ENCODE measurements around the gene FSIP1.

Gene FSIP1

GRCh38 chr15:39573844-39574243, 208.8 kb downstream of the FSIP1 start:
- no peak overlapping the region for H3K4me3 ChIP-seq (ENCODE audit: insufficient read depth, low read depth, low read length, poor library complexity, severe bottlenecking)
- no peaks in the 10 kb centered on the region for H3K4me1 ChIP-seq (ENCODE audit: control insufficient read depth, insufficient read depth, low read length, poor library complexity, severe bottlenecking)
- DNase-seq: no peak
- H3K36me3 ChIP-seq (ENCODE audit: control insufficient read depth, insufficient read depth, low read length): no peaks in the 10 kb centered on the region
- no peak overlapping the region for H3K27ac ChIP-seq (ENCODE audit: insufficient read depth, low read length, poor library complexity, severe bottlenecking)
- no peaks in the 10 kb centered on the region for H3K9me3 ChIP-seq (ENCODE audit: control insufficient read depth, low read length)
- H3K27me3 ChIP-seq (replicated peaks; ENCODE audit: control insufficient read depth, insufficient read depth, low read length, poor library complexity, severe bottlenecking): no peaks in the 10 kb centered on the region

GRCh38 chr15:39573287-39573686, 209.4 kb downstream of the FSIP1 start:
- DNase-seq: no peak
- no peaks in the 10 kb centered on the region for H3K36me3 ChIP-seq (ENCODE audit: control insufficient read depth, insufficient read depth, low read length)
- no peaks in the 10 kb centered on the region for H3K4me1 ChIP-seq (ENCODE audit: control insufficient read depth, insufficient read depth, low read length, poor library complexity, severe bottlenecking)
- H3K4me3 ChIP-seq (ENCODE audit: insufficient read depth, low read depth, low read length, poor library complexity, severe bottlenecking): no peak overlapping the region
- no peaks in the 10 kb centered on the region for H3K9me3 ChIP-seq (ENCODE audit: control insufficient read depth, low read length)
- no peaks in the 10 kb centered on the region for H3K27me3 ChIP-seq (replicated peaks; ENCODE audit: control insufficient read depth, insufficient read depth, low read length, poor library complexity, severe bottlenecking)
- no peak overlapping the region for H3K27ac ChIP-seq (ENCODE audit: insufficient read depth, low read length, poor library complexity, severe bottlenecking)

- Histone ChIP-seq H3K27ac (ENCODE audit: insufficient read depth, low read length, poor library complexity, severe bottlenecking) (no peak overlapping the region), H3K4me1 (ENCODE audit: control insufficient read depth, insufficient read depth, low read length, poor library complexity, severe bottlenecking) (no peaks in the 10 kb centered on the region), H3K36me3 (ENCODE audit: control insufficient read depth, insufficient read depth, low read length) (no peaks in the 10 kb centered on the region), H3K27me3 (replicated peaks; ENCODE audit: control insufficient read depth, insufficient read depth, low read length, poor library complexity, severe bottlenecking) (peaks cover 4% of the 10 kb centered on the region), H3K9me3 (ENCODE audit: control insufficient read depth, low read length) (no peaks in the 10 kb centered on the region), H3K4me3 (ENCODE audit: insufficient read depth, low read depth, low read length, poor library complexity, severe bottlenecking) (no peak overlapping the region)
- no peak for DNase-seq
Measured at GRCh38 chr15:39565851-39566250, 216.8 kb downstream of the FSIP1 start.

DNA sequence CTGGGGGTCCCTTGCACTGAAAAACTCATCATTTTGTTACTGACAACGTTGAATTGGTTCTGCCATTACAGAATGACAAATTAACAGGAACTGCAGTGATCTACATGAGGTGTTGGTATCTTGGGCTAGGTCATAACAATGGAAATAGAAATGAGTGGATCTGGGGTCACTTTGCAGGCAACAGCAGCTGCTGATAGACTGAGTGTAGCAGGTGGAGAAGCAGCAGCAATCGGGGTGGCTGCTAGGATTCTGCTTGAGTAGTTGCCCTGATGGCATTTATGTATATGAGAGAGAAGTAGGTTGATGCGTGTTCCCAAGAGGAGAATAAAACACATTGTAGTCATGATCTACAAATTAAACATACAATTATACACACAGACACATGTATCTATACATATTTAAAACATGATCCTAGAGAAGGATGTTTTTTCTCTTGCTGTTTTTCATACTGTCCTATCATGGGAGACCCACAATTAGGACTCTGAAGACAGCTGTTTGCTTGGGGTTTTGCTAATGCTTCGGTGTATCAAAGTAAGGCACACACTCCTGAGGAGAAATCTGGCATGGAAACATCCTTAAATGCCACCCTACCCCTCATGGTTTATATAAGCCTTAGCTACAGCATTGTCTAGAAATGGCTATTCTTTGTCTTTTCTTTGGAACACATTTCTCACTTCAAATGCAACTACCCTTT, 217.5 kb downstream of the FSIP1 start:
- H3K27ac ChIP-seq (ENCODE audit: insufficient read depth, low read length, poor library complexity, severe bottlenecking): no peak overlapping the region
- no peak for DNase-seq
- H3K27me3 ChIP-seq (replicated peaks; ENCODE audit: control insufficient read depth, insufficient read depth, low read length, poor library complexity, severe bottlenecking): peaks cover 4% of the 10 kb centered on the region
- no peaks in the 10 kb centered on the region for H3K36me3 ChIP-seq (ENCODE audit: control insufficient read depth, insufficient read depth, low read length)
- no peaks in the 10 kb centered on the region for H3K9me3 ChIP-seq (ENCODE audit: control insufficient read depth, low read length)
- no peaks in the 10 kb centered on the region for H3K4me1 ChIP-seq (ENCODE audit: control insufficient read depth, insufficient read depth, low read length, poor library complexity, severe bottlenecking)
- H3K4me3 ChIP-seq (ENCODE audit: insufficient read depth, low read depth, low read length, poor library complexity, severe bottlenecking): no peak overlapping the region

GRCh38 chr15:39558421-39558820, 224.2 kb downstream of the FSIP1 start:
- Histone ChIP-seq H3K4me1 (ENCODE audit: control insufficient read depth, insufficient read depth, low read length, poor library complexity, severe bottlenecking) (no peaks in the 10 kb centered on the region), H3K4me3 (ENCODE audit: insufficient read depth, low read depth, low read length, poor library complexity, severe bottlenecking) (no peak overlapping the region), H3K27ac (ENCODE audit: insufficient read depth, low read length, poor library complexity, severe bottlenecking) (no peak overlapping the region), H3K9me3 (ENCODE audit: control insufficient read depth, low read length) (no peaks in the 10 kb centered on the region), H3K36me3 (ENCODE audit: control insufficient read depth, insufficient read depth, low read length) (no peaks in the 10 kb centered on the region), H3K27me3 (replicated peaks; ENCODE audit: control insufficient read depth, insufficient read depth, low read length, poor library complexity, severe bottlenecking) (no peaks in the 10 kb centered on the region)
- no peak for DNase-seq

GRCh38 chr15:39556461-39556860, 226.2 kb downstream of the FSIP1 start:
- Histone ChIP-seq H3K36me3 (ENCODE audit: control insufficient read depth, insufficient read depth, low read length) (no peaks in the 10 kb centered on the region), H3K4me1 (ENCODE audit: control insufficient read depth, insufficient read depth, low read length, poor library complexity, severe bottlenecking) (no peaks in the 10 kb centered on the region), H3K27me3 (replicated peaks; ENCODE audit: control insufficient read depth, insufficient read depth, low read length, poor library complexity, severe bottlenecking) (no peaks in the 10 kb centered on the region), H3K9me3 (ENCODE audit: control insufficient read depth, low read length) (no peaks in the 10 kb centered on the region), H3K27ac (ENCODE audit: insufficient read depth, low read length, poor library complexity, severe bottlenecking) (no peak overlapping the region), H3K4me3 (ENCODE audit: insufficient read depth, low read depth, low read length, poor library complexity, severe bottlenecking) (no peak overlapping the region)
- DNase-seq: no peak

DNA sequence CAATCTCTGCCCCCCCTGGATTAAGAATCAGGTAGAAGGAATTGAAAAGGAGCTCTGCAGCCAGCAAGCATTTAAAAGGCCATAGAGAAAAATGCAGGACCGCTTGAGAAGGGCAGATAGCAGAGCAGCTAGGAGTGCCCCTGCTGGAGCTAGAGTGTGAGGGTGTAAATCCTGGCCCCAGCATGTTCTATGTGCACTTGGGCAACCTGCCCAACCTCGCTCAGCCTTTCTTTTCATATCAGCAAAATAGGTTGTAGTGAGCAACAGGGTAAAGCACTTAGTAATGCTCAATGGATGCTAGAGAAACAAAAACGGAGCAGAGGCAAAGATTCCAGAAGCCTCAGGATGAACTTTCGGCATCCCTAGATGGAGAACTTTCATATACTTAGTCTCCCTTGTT, 226.8 kb downstream of the FSIP1 start:
- no peak overlapping the region for H3K4me3 ChIP-seq (ENCODE audit: insufficient read depth, low read depth, low read length, poor library complexity, severe bottlenecking)
- DNase-seq: no peak
- no peaks in the 10 kb centered on the region for H3K9me3 ChIP-seq (ENCODE audit: control insufficient read depth, low read length)
- H3K27me3 ChIP-seq (replicated peaks; ENCODE audit: control insufficient read depth, insufficient read depth, low read length, poor library complexity, severe bottlenecking): no peaks in the 10 kb centered on the region
- H3K36me3 ChIP-seq (ENCODE audit: control insufficient read depth, insufficient read depth, low read length): no peaks in the 10 kb centered on the region
- no peaks in the 10 kb centered on the region for H3K4me1 ChIP-seq (ENCODE audit: control insufficient read depth, insufficient read depth, low read length, poor library complexity, severe bottlenecking)
- H3K27ac ChIP-seq (ENCODE audit: insufficient read depth, low read length, poor library complexity, severe bottlenecking): no peak overlapping the region

DNA sequence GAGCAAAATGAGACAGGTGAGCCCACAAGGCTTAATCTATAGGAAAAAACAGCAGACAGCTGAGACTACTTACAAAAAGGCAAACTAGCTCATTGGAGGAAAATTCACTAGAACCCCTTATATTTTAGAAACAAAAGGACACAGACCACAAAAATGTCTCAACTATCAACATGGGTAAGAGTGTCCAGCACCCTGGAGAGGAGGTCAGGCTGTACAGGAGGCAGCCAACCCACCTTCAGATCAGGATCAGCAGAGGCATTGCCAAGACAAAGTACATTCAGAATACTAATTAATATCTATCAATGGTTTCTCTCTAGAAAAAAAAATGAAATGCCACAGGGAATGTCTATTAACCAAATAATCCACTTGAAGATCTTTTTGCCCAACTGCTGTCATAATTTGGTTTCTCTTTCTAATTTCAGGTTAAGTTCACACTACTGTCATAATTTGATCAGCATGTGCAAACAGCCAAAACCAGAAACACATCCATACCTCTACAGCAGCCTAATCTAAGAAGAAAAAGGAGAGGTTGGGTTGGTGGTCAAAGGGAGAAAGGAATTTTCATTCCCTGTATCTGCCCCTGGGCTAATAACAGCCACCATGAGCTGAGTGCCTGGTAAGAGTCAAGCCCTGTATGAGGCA, 227.8 kb downstream of the FSIP1 start:
- no peak overlapping the region for H3K4me3 ChIP-seq (ENCODE audit: insufficient read depth, low read depth, low read length, poor library complexity, severe bottlenecking)
- no peaks in the 10 kb centered on the region for H3K9me3 ChIP-seq (ENCODE audit: control insufficient read depth, low read length)
- no peak for DNase-seq
- H3K27ac ChIP-seq (ENCODE audit: insufficient read depth, low read length, poor library complexity, severe bottlenecking): no peak overlapping the region
- H3K36me3 ChIP-seq (ENCODE audit: control insufficient read depth, insufficient read depth, low read length): no peaks in the 10 kb centered on the region
- no peaks in the 10 kb centered on the region for H3K27me3 ChIP-seq (replicated peaks; ENCODE audit: control insufficient read depth, insufficient read depth, low read length, poor library complexity, severe bottlenecking)
- no peaks in the 10 kb centered on the region for H3K4me1 ChIP-seq (ENCODE audit: control insufficient read depth, insufficient read depth, low read length, poor library complexity, severe bottlenecking)

GRCh38 chr15:39553947-39554693, 228.5 kb downstream of the FSIP1 start:
- no peaks in the 10 kb centered on the region for H3K9me3 ChIP-seq (ENCODE audit: control insufficient read depth, low read length)
- DNase-seq: no peak
- H3K27ac ChIP-seq (ENCODE audit: insufficient read depth, low read length, poor library complexity, severe bottlenecking): no peak overlapping the region
- H3K4me3 ChIP-seq (ENCODE audit: insufficient read depth, low read depth, low read length, poor library complexity, severe bottlenecking): no peak overlapping the region
- no peaks in the 10 kb centered on the region for H3K27me3 ChIP-seq (replicated peaks; ENCODE audit: control insufficient read depth, insufficient read depth, low read length, poor library complexity, severe bottlenecking)
- no peaks in the 10 kb centered on the region for H3K4me1 ChIP-seq (ENCODE audit: control insufficient read depth, insufficient read depth, low read length, poor library complexity, severe bottlenecking)
- H3K36me3 ChIP-seq (ENCODE audit: control insufficient read depth, insufficient read depth, low read length): no peaks in the 10 kb centered on the region

DNA sequence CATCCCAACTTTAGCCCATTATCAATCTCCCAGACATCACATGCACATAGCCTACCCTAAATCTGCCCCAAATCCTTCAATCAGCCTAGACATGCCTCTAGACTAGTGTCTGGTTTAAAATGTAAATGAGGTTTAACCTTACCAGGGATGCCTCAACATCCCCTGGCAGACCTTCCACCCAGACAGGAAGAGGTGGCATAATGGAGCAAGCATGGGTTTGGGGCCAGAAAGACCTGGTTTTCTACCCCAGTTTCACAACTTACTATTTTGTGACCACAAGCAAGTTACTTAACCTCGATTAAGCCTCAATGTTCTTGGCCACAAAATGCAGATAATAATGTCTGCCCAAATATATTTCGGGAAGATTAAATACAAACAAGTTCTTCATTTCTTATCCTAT, 230.1 kb downstream of the FSIP1 start:
- H3K4me1 ChIP-seq (ENCODE audit: control insufficient read depth, insufficient read depth, low read length, poor library complexity, severe bottlenecking): no peaks in the 10 kb centered on the region
- H3K9me3 ChIP-seq (ENCODE audit: control insufficient read depth, low read length): no peaks in the 10 kb centered on the region
- no peaks in the 10 kb centered on the region for H3K27me3 ChIP-seq (replicated peaks; ENCODE audit: control insufficient read depth, insufficient read depth, low read length, poor library complexity, severe bottlenecking)
- H3K36me3 ChIP-seq (ENCODE audit: control insufficient read depth, insufficient read depth, low read length): no peaks in the 10 kb centered on the region
- no peak overlapping the region for H3K27ac ChIP-seq (ENCODE audit: insufficient read depth, low read length, poor library complexity, severe bottlenecking)
- H3K4me3 ChIP-seq (ENCODE audit: insufficient read depth, low read depth, low read length, poor library complexity, severe bottlenecking): no peak overlapping the region
- no peak for DNase-seq
